Gastroesophageal sphincter (tissue), 3 donors: Measurements from ENCODE around the gene FBXO41.

Source experiments
- CTCF ChIP-seq, 4 experiments: fragments of 200-600 bp in 2 of 4; fragments of 450-650 bp in 2 of 4; sonication (generic) in 1 of 4; IDR thresholded peaks; one replicate each; pipeline ENCODE4 v1.5.1; 2017 to 2019; ENCODE audit warnings: antibody characterized with exemption in 4 of 4, mild to moderate bottlenecking in 2 of 4, moderate library complexity in 2 of 4
- POLR2A ChIP-seq, 2 donors: fragments of 450-650 bp; IDR thresholded peaks; one replicate each; pipeline ENCODE4 v1.6.1; 2017; ENCODE audit warnings: antibody characterized with exemption in 2 of 2, mild to moderate bottlenecking in 2 of 2, moderate library complexity in 1 of 2

- TF ChIP-seq POLR2A (IDR thresholded peaks at IDR 0.05), result no peak
- no peak for TF ChIP-seq CTCF (IDR thresholded peaks at IDR 0.05)
Measured at GRCh38 chr2:73297151-73297559, 12.9 kb upstream of the FBXO41 start.
